Tibial nerve (tissue), 4 donors: ENCODE results near the gene ATG10. TPM values are rescaled to one million over a fixed set of nuclear protein-coding genes. Genes with fewer than 3 reads are reported as not detected.

Source experiments
- DNase-seq, 2 donors: peaks; one replicate each; pipeline ENCODE4 v3.0.0-alpha.2; 2019; ENCODE audit warnings: low spot score in 2 of 2
- H3K27ac ChIP-seq, 4 donors: fragments of 200-600 bp; sonication (generic) in 3 of 4; one replicate each; pipeline ENCODE4 v1.5.1; 2017 to 2019; ENCODE audit warnings: mild to moderate bottlenecking in 1 of 4
- H3K27me3 ChIP-seq, 2 donors: fragments of 200-600 bp; sonication (generic) in 1 of 2; one replicate each; pipeline versions ENCODE4 v1.5.1 to v1.6.0; 2017 to 2019
- H3K36me3 ChIP-seq, 3 donors: fragments of 200-600 bp; sonication (generic); one replicate each; pipeline ENCODE4 v1.5.1; 2018 to 2019
- H3K4me1 ChIP-seq, 4 donors: fragments of 200-600 bp; sonication (generic) in 3 of 4; one replicate each; pipeline ENCODE4 v1.5.1; 2017 to 2019
- H3K4me3 ChIP-seq, 4 donors: fragments of 200-600 bp; sonication (generic) in 3 of 4; one replicate each; pipeline ENCODE4 v1.5.1; 2017 to 2019; ENCODE audit warnings: mild to moderate bottlenecking in 1 of 4, moderate library complexity in 1 of 4
- H3K9me3 ChIP-seq, 4 donors: fragments of 200-600 bp; sonication (generic) in 3 of 4; one replicate each; pipeline ENCODE4 v1.5.1; 2017 to 2019
- CTCF ChIP-seq, 5 experiments: fragments of 200-600 bp in 3 of 5; fragments of 450-650 bp in 2 of 5; sonication (generic) in 3 of 5; IDR thresholded peaks; one replicate each; pipeline ENCODE4 v1.5.1; 2016 to 2019; ENCODE audit warnings: antibody characterized with exemption in 5 of 5, mild to moderate bottlenecking in 3 of 5, moderate library complexity in 2 of 5
- EP300 ChIP-seq, 2 donors: sonication (generic); formaldehyde crosslinking; IDR thresholded peaks; one replicate each; pipeline ENCODE4 v1.6.1; 2017; ENCODE audit warnings: antibody characterized with exemption in 2 of 2, mild to moderate bottlenecking in 1 of 2
- POLR2A ChIP-seq, 2 donors: fragments of 450-650 bp; IDR thresholded peaks; one replicate each; pipeline ENCODE4 v1.6.1; 2017; ENCODE audit warnings: antibody characterized with exemption in 2 of 2, mild to moderate bottlenecking in 2 of 2, moderate library complexity in 2 of 2
- WGBS, 2 donors: methylation state at CpG; one replicate each; pipeline ENCODE4 v1.1.5; 2018; 5-methylcytosine and 5-hydroxymethylcytosine counted together
- total RNA-seq, 4 donors: library from RNA; depleted of rRNA; stranded (reverse); fragments of >200 nt; gene quantifications; one replicate each; pipeline ENCODE4 v1.1.0, GENCODE V29; 2016

The ATG10 gene
- total RNA-seq, 4 donors from 2014 or later, result 3.5 to 25.1 (median 6.9) TPM

DNA sequence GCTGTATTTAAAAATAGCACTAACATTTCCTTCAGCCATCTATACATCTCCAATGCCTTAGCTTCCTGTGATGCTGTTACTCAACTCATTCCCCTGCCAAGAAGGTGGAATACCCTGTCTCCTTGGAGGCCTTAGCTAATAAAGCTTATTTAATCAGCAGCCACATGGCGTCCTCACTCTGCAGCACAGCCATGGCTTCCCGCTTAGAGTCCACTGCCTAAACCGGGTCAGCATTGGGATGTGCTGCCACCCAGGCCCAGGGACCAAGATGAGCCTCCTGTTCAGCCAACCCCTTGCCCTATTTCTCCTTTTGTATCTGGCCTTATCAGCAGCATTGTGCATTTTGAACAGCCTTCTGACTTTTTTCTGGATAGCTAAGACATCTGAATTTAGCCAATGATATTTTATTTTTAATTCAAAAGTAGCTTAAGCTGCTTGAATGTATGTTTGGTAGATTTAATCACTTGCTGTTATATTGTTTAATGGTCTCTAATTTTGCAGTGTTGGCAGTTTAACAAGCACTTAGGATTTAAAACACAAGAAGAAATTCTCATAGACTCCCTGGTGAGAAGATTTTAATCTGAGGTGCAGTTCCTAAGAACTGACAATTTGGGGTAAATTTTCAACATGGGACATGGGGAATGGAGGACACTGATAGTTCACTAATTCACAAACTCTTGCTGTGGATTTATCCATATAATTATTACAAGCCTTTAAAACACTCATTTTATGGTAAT lies 193.3 kb downstream of the ATG10 start:
- DNase-seq, result no peak
- TF ChIP-seq POLR2A (IDR thresholded peaks at IDR 0.05), result no peak
- TF ChIP-seq CTCF (IDR thresholded peaks at IDR 0.05), result no peak
- no peak for TF ChIP-seq EP300 (IDR thresholded peaks at IDR 0.05)
- no peaks in the 10 kb centered on the region for H3K27me3 ChIP-seq
- no peaks in the 10 kb centered on the region for H3K36me3 ChIP-seq
- peak overlapping the region; percentile 11 to 79 (median 42) for H3K27ac ChIP-seq
- H3K9me3 ChIP-seq, result no peaks in the 10 kb centered on the region
- H3K4me1 ChIP-seq, result peaks cover 0 to 35% (median 10%) of the 10 kb centered on the region in 4 donors
- H3K4me3 ChIP-seq, result no peak overlapping the region
- WGBS, 2 donors, result 66 to 67% methylated on average over 3 of the region's 3 CpGs

DNA sequence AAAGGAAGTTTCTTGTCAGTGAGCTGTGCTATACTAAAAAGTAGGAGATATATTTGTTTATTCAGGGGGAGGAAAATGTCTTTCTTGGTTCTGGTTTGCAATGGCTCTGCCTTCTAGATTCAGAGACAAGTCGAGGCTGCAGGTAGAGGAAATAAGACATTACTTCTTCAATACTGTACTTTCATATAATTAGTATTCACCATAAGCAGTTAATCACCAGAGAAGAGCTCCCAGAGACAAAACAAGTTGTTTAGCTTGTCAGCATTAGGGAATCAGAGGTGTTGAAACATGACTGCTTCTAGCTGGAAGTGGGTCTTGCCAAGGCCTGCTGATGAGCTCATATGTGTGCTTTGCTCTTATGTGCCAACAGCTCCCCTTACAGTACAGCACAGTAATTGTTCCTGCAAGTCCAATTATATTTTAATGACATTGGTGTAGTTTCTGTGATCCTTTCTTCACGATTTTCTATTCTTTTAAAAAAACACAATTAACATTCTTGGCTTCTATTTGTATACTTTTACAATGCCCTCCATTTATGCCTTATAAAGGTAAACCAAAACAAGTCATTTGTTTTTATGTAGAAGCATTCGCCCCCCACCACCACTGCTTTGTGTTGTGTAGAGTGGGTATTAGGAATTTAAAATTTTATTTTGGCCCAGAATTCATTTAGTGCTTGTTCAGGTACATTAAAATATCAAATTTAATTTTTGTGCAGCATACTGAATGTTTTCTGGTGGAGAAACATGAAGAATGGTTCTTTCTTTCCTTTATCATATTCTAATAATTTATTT lies 194.1 kb downstream of the ATG10 start:
- peak overlapping the region; percentile 11 to 79 (median 42) for H3K27ac ChIP-seq

GRCh38 chr5:82167372-82167935 lies 195.6 kb downstream of the ATG10 start:
- WGBS, 2 donors, result 61 to 62% methylated on average over 3 of the region's 3 CpGs
- no peak for DNase-seq
- Histone ChIP-seq H3K27ac (no peak overlapping the region), H3K9me3 (no peaks in the 10 kb centered on the region), H3K27me3 (no peaks in the 10 kb centered on the region), H3K4me3 (no peak overlapping the region), H3K36me3 (no peaks in the 10 kb centered on the region), H3K4me1 (peaks cover 0 to 35% (median 10%) of the 10 kb centered on the region in 4 donors)
- TF ChIP-seq CTCF (IDR thresholded peaks at IDR 0.05) (no peak), EP300 (IDR thresholded peaks at IDR 0.05) (no peak), POLR2A (IDR thresholded peaks at IDR 0.05) (no peak)

More for the DNA sequence above, 194.1 kb downstream of the ATG10 start:
- TF ChIP-seq EP300 (IDR thresholded peaks at IDR 0.05) (peak; percentile 21 to 81), POLR2A (IDR thresholded peaks at IDR 0.05) (no peak), CTCF (IDR thresholded peaks at IDR 0.05) (peak; percentile 60 to 88 (median 72))
- Histone ChIP-seq H3K27me3 (no peaks in the 10 kb centered on the region), H3K9me3 (no peaks in the 10 kb centered on the region), H3K4me3 (no peak overlapping the region), H3K36me3 (no peaks in the 10 kb centered on the region), H3K4me1 (peaks cover 0 to 35% (median 10%) of the 10 kb centered on the region in 4 donors)
- peak; percentile 44 to 69 for DNase-seq
- 41 to 46% methylated on average over 3 of the region's 3 CpGs for WGBS, 2 donors

- no peak overlapping the region for H3K27ac ChIP-seq
These were observed 196.5 kb downstream of the ATG10 start for GRCh38 chr5:82168294-82168693.

More at GRCh38 chr5:82168294-82168693, 196.5 kb downstream of the ATG10 start:
- TF ChIP-seq CTCF (IDR thresholded peaks at IDR 0.05) (no peak), POLR2A (IDR thresholded peaks at IDR 0.05) (no peak), EP300 (IDR thresholded peaks at IDR 0.05) (no peak)
- no peaks in the 10 kb centered on the region for H3K27me3 ChIP-seq
- H3K36me3 ChIP-seq, result no peaks in the 10 kb centered on the region
- DNase-seq, result no peak
- H3K9me3 ChIP-seq, result no peaks in the 10 kb centered on the region
- peaks cover 0 to 29% (median 10%) of the 10 kb centered on the region in 4 donors for H3K4me1 ChIP-seq
- no peak overlapping the region for H3K4me3 ChIP-seq
